Activated naive CD4-positive, alpha-beta T cell treated with anti-CD3 and anti-CD28 coated beads, Interleukin-2, amount 10 ng/mL, durations not matched to agents 7 days and 5 days (primary cell): ENCODE data around the gene KCNT2.
"Not testable (repeated sequence)": the region's sequence is repeated elsewhere in the genome, so short reads cannot be mapped to it uniquely, and the experiment has no call there.

ENCODE experiments used
- CTCF ChIA-PET: fragments of 350-600 bp; sonication (Branson Sonifier 250); formaldehyde crosslinking; loops from one replicate; lab custom pipeline; 2021; ENCODE audit warnings: antibody characterized with exemption; lab: Charles Lee
- DNase-seq: peaks from one replicate; pipeline ENCODE4 v3.0.0-alpha.2; 2020
- H3K27ac Mint-ChIP-seq: one replicate; pipeline ENCODE4 v1.8.0; 2021; ENCODE audit warnings: mild to moderate bottlenecking, moderate library complexity, mixed read lengths
- H3K27me3 Mint-ChIP-seq: one replicate; pipeline ENCODE4 v1.8.0; 2021; ENCODE audit warnings: mild to moderate bottlenecking, mixed read lengths
- H3K36me3 Mint-ChIP-seq: one replicate; pipeline ENCODE4 v1.8.0; 2021; ENCODE audit warnings: mixed read lengths
- H3K4me1 Mint-ChIP-seq: one replicate; pipeline ENCODE4 v1.8.0; 2021; ENCODE audit warnings: mixed read lengths
- H3K4me3 Mint-ChIP-seq: one replicate; pipeline ENCODE4 v1.8.0; 2021; ENCODE audit warnings: mild to moderate bottlenecking, moderate library complexity, mixed read lengths
- H3K9me3 Mint-ChIP-seq: one replicate; pipeline ENCODE4 v1.8.0; 2021; ENCODE audit warnings: mixed read lengths

Gene KCNT2

GRCh38 chr1:196559314-196559713 is 48.9 kb downstream of the KCNT2 start:
- Mint-ChIP-seq H3K4me1 (no peaks in the 10 kb centered on the region), H3K36me3 (no peaks in the 10 kb centered on the region), H3K27ac (no peak overlapping the region), H3K4me3 (no peak overlapping the region), H3K27me3 (no peaks in the 10 kb centered on the region), H3K9me3 (peaks cover under 1% of the 10 kb centered on the region)
- DNase-seq = no peak
- CTCF ChIA-PET = no interaction called here

- DNase-seq = no peak
- Mint-ChIP-seq H3K4me3 (no peak overlapping the region), H3K4me1 (no peaks in the 10 kb centered on the region)
Observed at GRCh38 chr1:196558411-196558810, 49.8 kb downstream of the KCNT2 start.

GRCh38 chr1:196557797-196558196 is 50.4 kb downstream of the KCNT2 start:
- DNase-seq = no peak
- Mint-ChIP-seq H3K4me1 (no peaks in the 10 kb centered on the region), H3K4me3 (no peak overlapping the region), H3K27ac (no peak overlapping the region), H3K27me3 (no peaks in the 10 kb centered on the region), H3K36me3 (no peaks in the 10 kb centered on the region), H3K9me3 (no peaks in the 10 kb centered on the region)
- CTCF ChIA-PET = no interaction called here

More at GRCh38 chr1:196558411-196558810, 49.8 kb downstream of the KCNT2 start:
- CTCF ChIA-PET = no interaction called here
- no peaks in the 10 kb centered on the region for H3K27me3 Mint-ChIP-seq
- no peaks in the 10 kb centered on the region for H3K36me3 Mint-ChIP-seq
- no peaks in the 10 kb centered on the region for H3K9me3 Mint-ChIP-seq
- H3K27ac Mint-ChIP-seq = no peak overlapping the region

- Mint-ChIP-seq H3K27me3 (no peaks in the 10 kb centered on the region), H3K27ac (no peak overlapping the region), H3K4me1 (no peaks in the 10 kb centered on the region), H3K36me3 (no peaks in the 10 kb centered on the region), H3K9me3 (peaks cover 1% of the 10 kb centered on the region), H3K4me3 (no peak overlapping the region)
- DNase-seq = no peak
- CTCF ChIA-PET = no interaction called here
Observed at GRCh38 chr1:196550731-196551130, 57.5 kb downstream of the KCNT2 start.

- no peak for DNase-seq
- Mint-ChIP-seq H3K4me1 (no peaks in the 10 kb centered on the region), H3K27ac (no peak overlapping the region), H3K9me3 (peaks cover 1% of the 10 kb centered on the region), H3K27me3 (no peaks in the 10 kb centered on the region), H3K36me3 (no peaks in the 10 kb centered on the region), H3K4me3 (no peak overlapping the region)
- CTCF ChIA-PET = no interaction called here
Observed at GRCh38 chr1:196546272-196547111, 61.7 kb downstream of the KCNT2 start.

GRCh38 chr1:196545222-196545621 is 63.0 kb downstream of the KCNT2 start:
- Mint-ChIP-seq H3K4me1 (no peaks in the 10 kb centered on the region), H3K27ac (no peak overlapping the region)
- CTCF ChIA-PET = no interaction called here

GRCh38 chr1:196544617-196545016 is 63.6 kb downstream of the KCNT2 start:
- CTCF ChIA-PET = no interaction called here
- H3K27me3 Mint-ChIP-seq = no peaks in the 10 kb centered on the region
- no peaks in the 10 kb centered on the region for H3K4me1 Mint-ChIP-seq
- no peaks in the 10 kb centered on the region for H3K36me3 Mint-ChIP-seq
- H3K27ac Mint-ChIP-seq = no peak overlapping the region
- H3K4me3 Mint-ChIP-seq = no peak overlapping the region
- DNase-seq = no peak
- peaks cover 1% of the 10 kb centered on the region for H3K9me3 Mint-ChIP-seq

More at GRCh38 chr1:196545222-196545621, 63.0 kb downstream of the KCNT2 start:
- H3K36me3 Mint-ChIP-seq = no peaks in the 10 kb centered on the region
- peaks cover 1% of the 10 kb centered on the region for H3K9me3 Mint-ChIP-seq
- no peaks in the 10 kb centered on the region for H3K27me3 Mint-ChIP-seq
- no peak overlapping the region for H3K4me3 Mint-ChIP-seq
- no peak for DNase-seq

- Mint-ChIP-seq H3K4me3 (no peak overlapping the region), H3K36me3 (no peaks in the 10 kb centered on the region), H3K4me1 (no peaks in the 10 kb centered on the region), H3K9me3 (peaks cover 1% of the 10 kb centered on the region), H3K27ac (no peak overlapping the region), H3K27me3 (no peaks in the 10 kb centered on the region)
- DNase-seq = no peak
- CTCF ChIA-PET = no interaction called here
Observed at GRCh38 chr1:196543833-196544232, 64.4 kb downstream of the KCNT2 start.

- Mint-ChIP-seq H3K27ac (no peak overlapping the region), H3K36me3 (no peaks in the 10 kb centered on the region), H3K27me3 (no peaks in the 10 kb centered on the region), H3K4me3 (no peak overlapping the region), H3K9me3 (peaks cover 27% of the 10 kb centered on the region), H3K4me1 (no peaks in the 10 kb centered on the region)
- no peak for DNase-seq
- CTCF ChIA-PET = no interaction called here
Observed at GRCh38 chr1:196538473-196538872, 69.8 kb downstream of the KCNT2 start.

- no peaks in the 10 kb centered on the region for H3K36me3 Mint-ChIP-seq
- CTCF ChIA-PET = no interaction called here
- no peaks in the 10 kb centered on the region for H3K4me1 Mint-ChIP-seq
- DNase-seq = no peak
- H3K4me3 Mint-ChIP-seq = no peak overlapping the region
- no peaks in the 10 kb centered on the region for H3K27me3 Mint-ChIP-seq
- no peak overlapping the region for H3K27ac Mint-ChIP-seq
- H3K9me3 Mint-ChIP-seq = peaks cover 27% of the 10 kb centered on the region
Observed at GRCh38 chr1:196535727-196536126, 72.5 kb downstream of the KCNT2 start.

- Mint-ChIP-seq H3K4me1 (no peaks in the 10 kb centered on the region), H3K27me3 (no peaks in the 10 kb centered on the region), H3K4me3 (no peak overlapping the region), H3K36me3 (no peaks in the 10 kb centered on the region), H3K27ac (no peak overlapping the region), H3K9me3 (peaks cover 14% of the 10 kb centered on the region)
- CTCF ChIA-PET = no interaction called here
- DNase-seq = no peak
Observed at GRCh38 chr1:196531737-196532524, 76.3 kb downstream of the KCNT2 start.

- peaks cover 9% of the 10 kb centered on the region for H3K9me3 Mint-ChIP-seq
- no peaks in the 10 kb centered on the region for H3K27me3 Mint-ChIP-seq
- CTCF ChIA-PET = no interaction called here
- DNase-seq = no peak
- H3K4me3 Mint-ChIP-seq = no peak overlapping the region
- no peaks in the 10 kb centered on the region for H3K4me1 Mint-ChIP-seq
- H3K36me3 Mint-ChIP-seq = no peaks in the 10 kb centered on the region
- no peak overlapping the region for H3K27ac Mint-ChIP-seq
Observed at GRCh38 chr1:196527919-196528318, 80.3 kb downstream of the KCNT2 start.

GRCh38 chr1:196522574-196523345 is 85.5 kb downstream of the KCNT2 start:
- H3K27ac Mint-ChIP-seq, H3K4me3 Mint-ChIP-seq, DNase-seq, H3K27me3 Mint-ChIP-seq, CTCF ChIA-PET, H3K36me3 Mint-ChIP-seq, H3K4me1 Mint-ChIP-seq: not testable (repeated sequence)
- H3K9me3 Mint-ChIP-seq = peaks cover 13% of the 10 kb centered on the region

GRCh38 chr1:196517193-196517592 is 91.0 kb downstream of the KCNT2 start:
- no peaks in the 10 kb centered on the region for H3K4me1 Mint-ChIP-seq
- CTCF ChIA-PET = no interaction called here
- H3K9me3 Mint-ChIP-seq = peaks cover 4% of the 10 kb centered on the region
- H3K36me3 Mint-ChIP-seq = no peaks in the 10 kb centered on the region
- H3K4me3 Mint-ChIP-seq = no peak overlapping the region
- no peak for DNase-seq
- no peaks in the 10 kb centered on the region for H3K27me3 Mint-ChIP-seq
- no peak overlapping the region for H3K27ac Mint-ChIP-seq
